HepG2 (cell line): ENCODE results near the gene ZNF8. TPM values are rescaled to one million over a fixed set of nuclear protein-coding genes. Genes with fewer than 3 reads are reported as not detected.

Experiments
- ATAC-seq: fragments of 200-7000 bp; cut with Tn5 transposase; 3 replicates; pipeline ENCODE4 v1.9.1; 2020; ENCODE audit warnings: mild to moderate bottlenecking, moderate library complexity
- BruUV-seq: library from RNA; stranded (reverse); fragments of 400-500 nt; replicated peaks from 2 replicates; lab custom pipeline; 2021; lab: Mats Ljungman, UMichigan
- CTCF ChIA-PET: fragments of 300-600 bp; formaldehyde crosslinking; extraction: SDS; loops from one replicate; lab custom pipeline; 2021; ENCODE audit warnings: low total read pairs, inconsistent platforms, low intra/inter-chr PET ratio; lab: Yijun Ruan, JAX
- POLR2A ChIA-PET: fragments of 350-600 bp; sonication (Branson Sonifier 250); formaldehyde crosslinking; loops from one replicate; lab custom pipeline; 2020; ENCODE audit warnings: antibody characterized with exemption, inconsistent platforms; lab: Yijun Ruan, JAX
- DNase-seq: peaks from one replicate; pipeline ENCODE4 v3.0.0-alpha.2; 2015; ENCODE audit warnings: low spot score
- FAIRE-seq: peaks from 3 replicates; lab custom pipeline; 2011; peaks lifted over from hg19 to GRCh38; lab: Jason Lieb, UNC
- H2AFZ ChIP-seq: one replicate; pipeline ENCODE4 v1.6.1; 2011; ENCODE audit warnings: low read length, inconsistent platforms
- H3K27ac ChIP-seq: fragments of 300-600 bp; 3 replicates; pipeline ENCODE4 v1.8.0; 2011; ENCODE audit warnings: mixed run types, mild to moderate bottlenecking, mixed read lengths, low read length, inconsistent platforms; ENCODE audit not compliant: insufficient read depth; ENCODE audit errors: extremely low read length
- H3K27me3 ChIP-seq, 2 experiments: fragments of 200-600 bp in 1 of 2; 2 replicates in 1 of 2; 3 replicates in 1 of 2; pipeline versions ENCODE4 v1.6.0 to v1.8.0; 2011; ENCODE audit warnings: low read length in 2 of 2, mild to moderate bottlenecking in 2 of 2, moderate library complexity in 2 of 2, inconsistent platforms in 1 of 2; ENCODE audit not compliant: insufficient read depth in 2 of 2, control insufficient read depth in 1 of 2
- H3K36me3 ChIP-seq, 2 experiments: fragments of 200-600 bp in 1 of 2; replicated peaks in 1 of 2; 2 replicates in 1 of 2; 3 replicates in 1 of 2; pipeline versions ENCODE4 v1.5.1 to v1.8.0; 2011; ENCODE audit warnings: low read length in 2 of 2, inconsistent platforms in 1 of 2; ENCODE audit not compliant: insufficient read depth in 2 of 2, control insufficient read depth in 1 of 2
- H3K4me1 ChIP-seq: 2 replicates; pipeline ENCODE4 v1.5.1; 2012; ENCODE audit warnings: low read length, inconsistent platforms; ENCODE audit not compliant: insufficient read depth
- H3K4me2 ChIP-seq: 2 replicates; pipeline ENCODE4 v1.6.0; 2011; ENCODE audit warnings: low read depth, low read length, inconsistent platforms
- H3K4me3 ChIP-seq, 3 experiments: fragments of 200-600 bp in 1 of 3; sonication (generic), shearing (Covaris generic) in 1 of 3; replicated peaks in 1 of 3; 2 replicates each; pipeline ENCODE4 v1.5.1; 2011 to 2016; ENCODE audit warnings: low read length in 3 of 3, inconsistent platforms in 2 of 3, low read depth in 2 of 3, mild to moderate bottlenecking in 2 of 3, control low read depth in 1 of 3, mixed read lengths in 1 of 3; ENCODE audit not compliant: insufficient read depth in 1 of 3
- H3K79me2 ChIP-seq: one replicate; pipeline ENCODE4 v1.6.1; 2011; ENCODE audit warnings: low read length, inconsistent platforms; ENCODE audit not compliant: insufficient read depth
- H3K9ac ChIP-seq: 2 replicates; pipeline ENCODE4 v1.6.0; 2011; ENCODE audit warnings: mild to moderate bottlenecking, low read depth, low read length, inconsistent platforms; ENCODE audit not compliant: insufficient read depth
- H3K9me3 ChIP-seq: 2 replicates; pipeline ENCODE4 v1.5.1; 2012; ENCODE audit warnings: mild to moderate bottlenecking, low read length
- H4K20me1 ChIP-seq: 2 replicates; pipeline ENCODE4 v1.6.0; 2011; ENCODE audit warnings: inconsistent platforms, mild to moderate bottlenecking, low read length, moderate library complexity; ENCODE audit not compliant: insufficient read depth
- BRCA1 ChIP-seq: sonication (generic); formaldehyde crosslinking; IDR thresholded peaks from 2 replicates; pipeline ENCODE4 v1.4.0; 2020; ENCODE audit warnings: missing genetic modification reagents
- CREB1 ChIP-seq, 2 experiments: fragments of 450-650 bp in 1 of 2; IDR thresholded peaks; 2 replicates each; pipeline ENCODE4 v1.6.1; 2016 to 2017; ENCODE audit warnings: control low read depth in 1 of 2, mild to moderate bottlenecking in 1 of 2, missing compliant biosample characterization in 1 of 2, missing genetic modification characterization in 1 of 2
- CTCF ChIP-seq: sonication (generic); formaldehyde crosslinking; IDR thresholded peaks from 2 replicates; pipeline ENCODE4 v1.5.0; 2020; ENCODE audit warnings: mild to moderate bottlenecking, missing genetic modification reagents, moderate library complexity
- GLI4 ChIP-seq: sonication (generic); formaldehyde crosslinking; IDR thresholded peaks from 2 replicates; pipeline ENCODE4 v1.5.1; 2020; ENCODE audit warnings: missing genetic modification reagents, mild to moderate bottlenecking, moderate library complexity, borderline replicate concordance
- KDM1A ChIP-seq: IDR thresholded peaks from 2 replicates; pipeline ENCODE4 v1.6.1; 2016; ENCODE audit warnings: missing compliant biosample characterization
- SIX4 ChIP-seq: sonication (generic); formaldehyde crosslinking; IDR thresholded peaks from 2 replicates; pipeline ENCODE4 v1.4.0; 2020; ENCODE audit warnings: missing genetic modification reagents
- TEAD2 ChIP-seq: sonication (generic); formaldehyde crosslinking; IDR thresholded peaks from 2 replicates; pipeline ENCODE4 v1.9.0; 2021; ENCODE audit warnings: missing genetic modification reagents
- ZFP36 ChIP-seq: fragments of 150-350 bp; IDR thresholded peaks from 2 replicates; pipeline ENCODE4 v1.6.1; 2018; ENCODE audit warnings: borderline replicate concordance, low read length, low read depth; ENCODE audit not compliant: partially characterized antibody
- ZNF138 ChIP-seq: sonication (generic); formaldehyde crosslinking; IDR thresholded peaks from 2 replicates; pipeline ENCODE4 v1.5.0; 2020; ENCODE audit warnings: mild to moderate bottlenecking, low read depth, missing genetic modification reagents
- ZNF350 ChIP-seq: sonication (generic); formaldehyde crosslinking; IDR thresholded peaks from 2 replicates; pipeline ENCODE4 v1.4.0; 2020; ENCODE audit warnings: mild to moderate bottlenecking, low read depth, missing genetic modification reagents, borderline replicate concordance
- ZNF354B ChIP-seq: sonication (generic); formaldehyde crosslinking; IDR thresholded peaks from 2 replicates; pipeline ENCODE4 v1.8.0; 2022; ENCODE audit warnings: mild to moderate bottlenecking, missing genetic modification reagents
- ZNF431 ChIP-seq: sonication (generic); formaldehyde crosslinking; IDR thresholded peaks from 2 replicates; pipeline ENCODE4 v1.9.0; 2022; ENCODE audit warnings: missing genetic modification reagents, low read depth, mild to moderate bottlenecking, borderline replicate concordance
- WGBS: methylation state at CpG from one replicate; pipeline ENCODE4 v1.1.6; 2017; ENCODE audit warnings: low lambda C conversion rate; 5-methylcytosine and 5-hydroxymethylcytosine counted together
- in situ Hi-C: cut with HindIII; loops from 2 replicates; pipeline ENCODE4 v1.10.0; 2017; ENCODE audit warnings: low pct_unique_long_range_greater_than_20kb; ENCODE audit not compliant: extremely low pct_ligation_motif_present
- intact Hi-C: fragments of 100-400 bp; cut with micrococcal nuclease; formaldehyde crosslinking; loops from one replicate; pipeline ENCODE4 v1.10.0; 2022; ENCODE audit not compliant: unreplicated experiment
- polyA plus RNA-seq, 8 experiments: library from polyadenylated mRNA; depleted of rRNA in 3 of 8; stranded (reverse) in 7 of 8; unstranded in 1 of 8; fragments of >200 nt; fragmentation: Illumina TruSeq in 4 of 8; extraction: Trizol in 4 of 8; gene quantifications; 2 replicates each; pipeline versions ENCODE4 v1.2.1 to v1.2.3, GENCODE V29; 2011 to 2016; ENCODE audit warnings: low read depth in 4 of 8, missing spikeins in 1 of 8, mixed read lengths in 1 of 8; ENCODE audit not compliant: insufficient read depth in 1 of 8
- total RNA-seq, 5 experiments: library from RNA; depleted of rRNA; stranded (reverse); fragments of >200 nt; fragmentation: Illumina TruSeq; extraction: Trizol; gene quantifications; 2 replicates each; pipeline ENCODE4 v1.2.3, GENCODE V29; 2016; ENCODE audit warnings: low read depth in 1 of 5
- TF ChIP-seq, protein P1 (sequence below): sonication (generic); formaldehyde crosslinking; IDR thresholded peaks from 2 replicates; pipeline ENCODE4 v1.8.1; 2023; ENCODE audit warnings: mild to moderate bottlenecking, missing genetic modification reagents, borderline replicate concordance
- TF ChIP-seq, protein P2 (sequence below): sonication (generic); formaldehyde crosslinking; IDR thresholded peaks from 2 replicates; pipeline ENCODE4 v1.5.1; 2020; ENCODE audit warnings: mild to moderate bottlenecking, missing genetic modification reagents, borderline replicate concordance
- TF ChIP-seq, protein P3 (sequence below): sonication (generic); formaldehyde crosslinking; IDR thresholded peaks from 2 replicates; pipeline ENCODE4 v1.5.1; 2020; ENCODE audit warnings: mild to moderate bottlenecking, missing genetic modification reagents

Gene ZNF8
- total and polyA plus RNA-seq, 2 of the 13 experiments (the other 11 are each of a cell fraction or from before 2014, with no cell fraction given), result 3.1 to 3.3 TPM

DNA sequence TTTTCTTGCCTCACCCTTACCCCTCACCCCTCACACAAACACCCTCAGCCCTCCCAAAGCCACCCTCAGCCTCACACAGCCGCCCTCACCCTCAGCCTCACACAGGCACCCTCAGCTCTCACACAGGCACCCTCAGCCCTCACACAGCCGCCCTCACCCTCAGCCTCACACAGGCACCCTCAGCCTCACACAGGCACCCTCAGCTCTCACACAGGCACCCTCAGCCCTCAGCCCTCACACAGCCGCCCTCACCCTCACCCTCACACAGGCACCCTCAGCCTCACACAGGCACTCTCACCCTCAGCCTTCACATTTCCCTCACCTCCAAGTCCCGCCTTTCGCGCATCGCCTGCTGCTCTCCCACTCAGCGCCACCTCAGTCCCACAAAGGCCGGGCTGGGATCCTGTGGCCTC lies 47.8 kb downstream of the ZNF8 start:
- H3K27me3 ChIP-seq, result no peaks in the 10 kb centered on the region; a peak in 1 of 5 replicates
- no TSS peak for BruUV-seq
- H3K79me2 ChIP-seq, result peaks cover 22% of the 10 kb centered on the region
- H3K9me3 ChIP-seq, result no peaks in the 10 kb centered on the region
- H3K4me3 ChIP-seq, result peak overlapping the region; percentile 83 to 95 (median 89)
- H4K20me1 ChIP-seq, result no peaks in the 10 kb centered on the region
- peak overlapping the region; percentile 91 for H3K4me2 ChIP-seq
- no peak overlapping the region for H2AFZ ChIP-seq
- CTCF ChIA-PET, result no interaction called here
- peaks cover 41% of the 10 kb centered on the region for H3K4me1 ChIP-seq
- POLR2A ChIA-PET, result interaction anchor here (0.7 to 2.1 kb wide), 22 partner anchors 12 to 324 kb away, joined by 3 to 22 read pairs (median 4); partner anchors contain the start of genes ERVK3-1, RPS5, TRIM28 and ZBTB45
- peak overlapping the region; percentile 78 for H3K27ac ChIP-seq
- no peaks in the 10 kb centered on the region for H3K36me3 ChIP-seq
- H3K9ac ChIP-seq, result peak overlapping the region; percentile 85
- WGBS, result under 1% methylated on average over 9 of the region's 9 CpGs
- in situ Hi-C loops, result no loop called here
- DNase-seq (no peak), ATAC-seq (peak; percentile 58), FAIRE-seq (no peak)
- intact Hi-C loops, result loop anchor here (2.0 to 5.0 kb wide), 5 partner anchors 46 to 191 kb away; partner anchors contain the start of genes ZBTB45, ZNF274, ZNF324 and ZNF584
- no peak for TF ChIP-seq SIX4
- TF ChIP-seq ZNF431 (CRISPR knock-in tag), result 0 out of 2 replicates have a peak, but pooled peaks have one; percentile 34
- no peak for TF ChIP-seq ZFP36
- TF ChIP-seq ZNF138 (CRISPR knock-in tag), result 0 out of 2 replicates have a peak, but pooled peaks have one; percentile 65
- TF ChIP-seq CREB1 (IDR thresholded peaks at IDR 0.05), result no peak
- TF ChIP-seq CREB1 (CRISPR knock-in tag; IDR thresholded peaks at IDR 0.05), result no peak
- no peak for TF ChIP-seq TEAD2
- 0 out of 2 replicates have a peak, but pooled peaks have one; percentile 37 for TF ChIP-seq ZNF354B (CRISPR knock-in tag)
- TF ChIP-seq, protein P1, sequence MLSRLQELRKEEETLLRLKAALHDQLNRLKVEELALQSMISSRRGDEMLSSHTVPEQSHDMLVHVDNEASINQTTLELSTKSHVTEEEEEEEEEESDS (CRISPR knock-in tag), result no peak
- TF ChIP-seq ZNF350, result no peak
- TF ChIP-seq, protein P2, sequence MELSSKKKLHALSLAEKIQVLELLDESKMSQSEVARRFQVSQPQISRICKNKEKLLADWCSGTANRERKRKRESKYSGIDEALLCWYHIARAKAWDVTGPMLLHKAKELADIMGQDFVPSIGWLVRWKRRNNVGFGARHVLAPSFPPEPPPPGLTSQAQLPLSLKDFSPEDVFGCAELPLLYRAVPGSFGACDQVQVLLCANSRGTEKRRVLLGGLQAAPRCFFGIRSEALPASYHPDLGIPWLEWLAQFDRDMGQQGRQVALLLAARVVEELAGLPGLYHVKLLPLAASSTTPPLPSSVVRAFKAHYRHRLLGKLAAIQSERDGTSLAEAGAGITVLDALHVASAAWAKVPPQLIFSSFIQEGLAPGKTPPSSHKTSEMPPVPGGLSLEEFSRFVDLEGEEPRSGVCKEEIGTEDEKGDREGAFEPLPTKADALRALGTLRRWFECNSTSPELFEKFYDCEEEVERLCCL, result no peak; the same call in 1 of the 2 replicates
- TF ChIP-seq BRCA1, result 0 out of 2 replicates have a peak, but pooled peaks have one; percentile 59
- TF ChIP-seq CTCF (CRISPR knock-in tag), result peak; percentile 28; the same call in 1 of the 2 replicates
- TF ChIP-seq KDM1A (CRISPR knock-in tag), result no peak
- TF ChIP-seq, protein P3, sequence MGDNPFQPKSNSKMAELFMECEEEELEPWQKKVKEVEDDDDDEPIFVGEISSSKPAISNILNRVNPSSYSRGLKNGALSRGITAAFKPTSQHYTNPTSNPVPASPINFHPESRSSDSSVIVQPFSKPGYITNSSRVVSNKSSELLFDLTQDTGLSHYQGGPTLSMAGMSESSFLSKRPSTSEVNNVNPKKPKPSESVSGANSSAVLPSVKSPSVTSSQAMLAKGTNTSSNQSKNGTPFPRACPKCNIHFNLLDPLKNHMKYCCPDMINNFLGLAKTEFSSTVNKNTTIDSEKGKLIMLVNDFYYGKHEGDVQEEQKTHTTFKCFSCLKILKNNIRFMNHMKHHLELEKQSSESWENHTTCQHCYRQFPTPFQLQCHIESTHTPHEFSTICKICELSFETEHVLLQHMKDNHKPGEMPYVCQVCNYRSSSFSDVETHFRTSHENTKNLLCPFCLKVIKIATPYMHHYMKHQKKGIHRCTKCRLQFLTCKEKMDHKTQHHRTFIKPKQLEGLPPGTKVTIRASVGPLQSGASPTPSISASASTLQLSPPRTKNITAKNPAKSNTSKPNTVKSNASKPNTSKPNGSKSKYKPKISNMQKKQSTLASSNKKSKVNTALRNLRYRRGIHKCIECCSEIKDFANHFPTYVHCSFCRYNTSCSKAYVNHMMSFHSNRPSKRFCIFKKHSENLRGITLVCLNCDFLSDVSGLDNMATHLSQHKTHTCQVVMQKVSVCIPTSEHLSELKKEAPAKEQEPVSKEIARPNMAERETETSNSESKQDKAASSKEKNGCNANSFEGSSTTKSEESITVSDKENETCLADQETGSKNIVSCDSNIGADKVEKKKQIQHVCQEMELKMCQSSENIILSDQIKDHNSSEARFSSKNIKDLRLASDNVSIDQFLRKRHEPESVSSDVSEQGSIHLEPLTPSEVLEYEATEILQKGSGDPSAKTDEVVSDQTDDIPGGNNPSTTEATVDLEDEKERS, result 0 out of 2 replicates have a peak, but pooled peaks have one; percentile 16
- TF ChIP-seq GLI4 (CRISPR knock-in tag), result no peak
